ENCODE data around the gene ATP2B2. TPM values are rescaled to one million over a fixed set of nuclear protein-coding genes. Genes with fewer than 3 reads are reported as not detected.

Gene ATP2B2
- total and polyA plus RNA-seq, 9 of the 15 experiments (the other 6 are each of a cell fraction or from before 2014, with no cell fraction given): 0.06 TPM; not detected in 8

DNA sequence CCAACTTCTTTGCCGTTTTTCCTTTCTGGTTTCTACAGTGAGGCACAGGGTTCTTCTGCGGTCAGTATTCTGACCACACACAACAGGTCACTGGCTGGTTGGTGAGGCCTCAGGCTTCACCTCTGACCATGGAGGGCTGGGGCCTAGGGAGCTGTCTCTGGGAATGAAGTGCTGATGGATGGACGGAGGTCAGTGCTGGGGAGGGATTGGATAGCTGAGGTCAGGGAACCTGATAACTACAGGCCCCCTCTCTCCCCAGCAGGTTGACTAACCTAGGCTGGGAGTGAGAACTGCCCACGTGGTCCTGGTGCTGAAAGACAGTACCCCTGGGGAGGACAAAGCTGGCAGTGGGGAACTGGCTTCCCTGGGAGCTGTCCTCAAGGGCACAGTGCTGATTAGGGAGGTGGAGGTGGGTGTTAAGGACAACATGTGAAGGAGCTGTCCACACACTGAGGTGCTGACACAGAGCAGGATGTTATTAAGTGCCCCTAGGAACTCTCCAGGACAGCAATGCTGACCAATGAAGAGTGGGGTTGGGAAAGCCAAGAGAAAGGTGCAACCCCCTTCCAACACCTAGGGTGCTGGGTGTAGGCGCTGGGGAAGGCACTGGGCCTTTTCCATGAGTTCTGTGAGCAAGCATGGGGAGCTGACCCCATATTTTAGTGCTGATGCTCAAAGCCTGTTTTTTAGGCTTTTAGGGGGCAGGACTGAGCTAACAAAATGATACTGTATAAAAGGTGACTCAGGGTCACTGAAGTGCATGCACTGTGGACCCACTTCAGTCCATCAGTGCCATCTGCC is 45.2 kb downstream of the ATP2B2 start (continued):
- TF ChIP-seq TEAD1 (CRISPR knock-in tag; IDR thresholded peaks at IDR 0.05) (peak; percentile 70 to 97; a peak in 3 of 4 replicates), BACH1 (tag; IDR thresholded peaks at IDR 0.05) (peak; percentile 62), ZNF780A (CRISPR knock-in tag; IDR thresholded peaks at IDR 0.05) (no peak), ZNF165 (CRISPR knock-in tag; IDR thresholded peaks at IDR 0.05; ENCODE audit: borderline replicate concordance) (no peak), KDM1A (IDR thresholded peaks at IDR 0.05) (no peak; a peak in 1 of 4 replicates), HMG20B (CRISPR knock-in tag; IDR thresholded peaks at IDR 0.05) (no peak), MYC (IDR thresholded peaks at IDR 0.05; ENCODE audit: low read depth, low read length) (peak; percentile 67), MYC (CRISPR knock-in tag; IDR thresholded peaks at IDR 0.05; ENCODE audit: borderline replicate concordance, low read depth) (no peak), ZNF217 (CRISPR knock-in tag; IDR thresholded peaks at IDR 0.05) (peak; percentile 88; the same call in 1 of the 2 replicates), LARP7 (IDR thresholded peaks at IDR 0.05) (no peak), CBX2 (IDR thresholded peaks at IDR 0.05; ENCODE audit: insufficient read depth, low read length, poor library complexity, severe bottlenecking) (no peak), L3MBTL2 (IDR thresholded peaks at IDR 0.05) (no peak), RBM14 (IDR thresholded peaks at IDR 0.05; ENCODE audit: borderline replicate concordance, insufficient read depth, low read depth, low read length) (no peak), ETS2 (tag; IDR thresholded peaks at IDR 0.05; ENCODE audit: borderline replicate concordance, poor library complexity, severe bottlenecking) (no peak)
- TF ChIP-seq, protein P1, sequence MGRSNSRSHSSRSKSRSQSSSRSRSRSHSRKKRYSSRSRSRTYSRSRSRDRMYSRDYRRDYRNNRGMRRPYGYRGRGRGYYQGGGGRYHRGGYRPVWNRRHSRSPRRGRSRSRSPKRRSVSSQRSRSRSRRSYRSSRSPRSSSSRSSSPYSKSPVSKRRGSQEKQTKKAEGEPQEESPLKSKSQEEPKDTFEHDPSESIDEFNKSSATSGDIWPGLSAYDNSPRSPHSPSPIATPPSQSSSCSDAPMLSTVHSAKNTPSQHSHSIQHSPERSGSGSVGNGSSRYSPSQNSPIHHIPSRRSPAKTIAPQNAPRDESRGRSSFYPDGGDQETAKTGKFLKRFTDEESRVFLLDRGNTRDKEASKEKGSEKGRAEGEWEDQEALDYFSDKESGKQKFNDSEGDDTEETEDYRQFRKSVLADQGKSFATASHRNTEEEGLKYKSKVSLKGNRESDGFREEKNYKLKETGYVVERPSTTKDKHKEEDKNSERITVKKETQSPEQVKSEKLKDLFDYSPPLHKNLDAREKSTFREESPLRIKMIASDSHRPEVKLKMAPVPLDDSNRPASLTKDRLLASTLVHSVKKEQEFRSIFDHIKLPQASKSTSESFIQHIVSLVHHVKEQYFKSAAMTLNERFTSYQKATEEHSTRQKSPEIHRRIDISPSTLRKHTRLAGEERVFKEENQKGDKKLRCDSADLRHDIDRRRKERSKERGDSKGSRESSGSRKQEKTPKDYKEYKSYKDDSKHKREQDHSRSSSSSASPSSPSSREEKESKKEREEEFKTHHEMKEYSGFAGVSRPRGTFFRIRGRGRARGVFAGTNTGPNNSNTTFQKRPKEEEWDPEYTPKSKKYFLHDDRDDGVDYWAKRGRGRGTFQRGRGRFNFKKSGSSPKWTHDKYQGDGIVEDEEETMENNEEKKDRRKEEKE (IDR thresholded peaks at IDR 0.05; ENCODE audit: borderline replicate concordance in 1 of 2, control insufficient read depth in 1 of 2, low read depth in 2 of 2, low read length in 1 of 2): no peak
- TF ChIP-seq, protein P2, sequence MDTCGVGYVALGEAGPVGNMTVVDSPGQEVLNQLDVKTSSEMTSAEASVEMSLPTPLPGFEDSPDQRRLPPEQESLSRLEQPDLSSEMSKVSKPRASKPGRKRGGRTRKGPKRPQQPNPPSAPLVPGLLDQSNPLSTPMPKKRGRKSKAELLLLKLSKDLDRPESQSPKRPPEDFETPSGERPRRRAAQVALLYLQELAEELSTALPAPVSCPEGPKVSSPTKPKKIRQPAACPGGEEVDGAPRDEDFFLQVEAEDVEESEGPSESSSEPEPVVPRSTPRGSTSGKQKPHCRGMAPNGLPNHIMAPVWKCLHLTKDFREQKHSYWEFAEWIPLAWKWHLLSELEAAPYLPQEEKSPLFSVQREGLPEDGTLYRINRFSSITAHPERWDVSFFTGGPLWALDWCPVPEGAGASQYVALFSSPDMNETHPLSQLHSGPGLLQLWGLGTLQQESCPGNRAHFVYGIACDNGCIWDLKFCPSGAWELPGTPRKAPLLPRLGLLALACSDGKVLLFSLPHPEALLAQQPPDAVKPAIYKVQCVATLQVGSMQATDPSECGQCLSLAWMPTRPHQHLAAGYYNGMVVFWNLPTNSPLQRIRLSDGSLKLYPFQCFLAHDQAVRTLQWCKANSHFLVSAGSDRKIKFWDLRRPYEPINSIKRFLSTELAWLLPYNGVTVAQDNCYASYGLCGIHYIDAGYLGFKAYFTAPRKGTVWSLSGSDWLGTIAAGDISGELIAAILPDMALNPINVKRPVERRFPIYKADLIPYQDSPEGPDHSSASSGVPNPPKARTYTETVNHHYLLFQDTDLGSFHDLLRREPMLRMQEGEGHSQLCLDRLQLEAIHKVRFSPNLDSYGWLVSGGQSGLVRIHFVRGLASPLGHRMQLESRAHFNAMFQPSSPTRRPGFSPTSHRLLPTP (IDR thresholded peaks at IDR 0.05; ENCODE audit: borderline replicate concordance, extremely low read depth, insufficient read length): no peak
- TF ChIP-seq, protein P3, sequence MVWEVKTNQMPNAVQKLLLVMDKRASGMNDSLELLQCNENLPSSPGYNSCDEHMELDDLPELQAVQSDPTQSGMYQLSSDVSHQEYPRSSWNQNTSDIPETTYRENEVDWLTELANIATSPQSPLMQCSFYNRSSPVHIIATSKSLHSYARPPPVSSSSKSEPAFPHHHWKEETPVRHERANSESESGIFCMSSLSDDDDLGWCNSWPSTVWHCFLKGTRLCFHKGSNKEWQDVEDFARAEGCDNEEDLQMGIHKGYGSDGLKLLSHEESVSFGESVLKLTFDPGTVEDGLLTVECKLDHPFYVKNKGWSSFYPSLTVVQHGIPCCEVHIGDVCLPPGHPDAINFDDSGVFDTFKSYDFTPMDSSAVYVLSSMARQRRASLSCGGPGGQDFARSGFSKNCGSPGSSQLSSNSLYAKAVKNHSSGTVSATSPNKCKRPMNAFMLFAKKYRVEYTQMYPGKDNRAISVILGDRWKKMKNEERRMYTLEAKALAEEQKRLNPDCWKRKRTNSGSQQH (CRISPR knock-in tag; IDR thresholded peaks at IDR 0.05): no peak
- TF ChIP-seq, protein P4, sequence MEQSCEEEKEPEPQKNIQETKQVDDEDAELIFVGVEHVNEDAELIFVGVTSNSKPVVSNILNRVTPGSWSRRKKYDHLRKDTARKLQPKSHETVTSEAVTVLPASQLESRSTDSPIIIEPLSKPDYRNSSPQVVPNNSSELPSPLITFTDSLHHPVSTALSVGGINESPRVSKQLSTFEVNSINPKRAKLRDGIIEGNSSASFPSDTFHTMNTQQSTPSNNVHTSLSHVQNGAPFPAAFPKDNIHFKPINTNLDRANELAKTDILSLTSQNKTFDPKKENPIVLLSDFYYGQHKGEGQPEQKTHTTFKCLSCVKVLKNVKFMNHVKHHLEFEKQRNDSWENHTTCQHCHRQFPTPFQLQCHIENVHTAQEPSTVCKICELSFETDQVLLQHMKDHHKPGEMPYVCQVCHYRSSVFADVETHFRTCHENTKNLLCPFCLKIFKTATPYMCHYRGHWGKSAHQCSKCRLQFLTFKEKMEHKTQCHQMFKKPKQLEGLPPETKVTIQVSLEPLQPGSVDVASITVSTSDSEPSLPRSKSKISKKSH (CRISPR knock-in tag; IDR thresholded peaks at IDR 0.05): no peak
